KMS-11 (cell line): ENCODE results near the gene LDB2.
"Not testable (repeated sequence)": the region's sequence is repeated elsewhere in the genome, so short reads cannot be mapped to it uniquely, and the experiment has no call there.

Experiments
- H2AFZ ChIP-seq: fragments of 200-600 bp; sonication (generic); 2 replicates; pipeline ENCODE4 v1.6.1; 2016; ENCODE audit warnings: antibody characterized with exemption, mixed run types, low read depth
- H3K27ac ChIP-seq: fragments of 200-600 bp; sonication (generic); 2 replicates; pipeline ENCODE4 v1.6.1; 2016; ENCODE audit warnings: mild to moderate bottlenecking, mixed run types
- H3K27me3 ChIP-seq: fragments of 200-600 bp; sonication (generic); 2 replicates; pipeline ENCODE4 v1.6.1; 2017; ENCODE audit warnings: mild to moderate bottlenecking, low read depth, mixed run types, moderate library complexity; ENCODE audit not compliant: insufficient read depth
- H3K36me3 ChIP-seq: fragments of 200-600 bp; sonication (generic); 2 replicates; pipeline ENCODE4 v1.6.1; 2017; ENCODE audit warnings: mild to moderate bottlenecking, mixed run types; ENCODE audit not compliant: insufficient read depth
- H3K4me1 ChIP-seq: fragments of 200-600 bp; sonication (generic); 2 replicates; pipeline ENCODE4 v1.6.1; 2016; ENCODE audit warnings: mild to moderate bottlenecking, low read depth, mixed run types; ENCODE audit not compliant: poor library complexity, severe bottlenecking
- H3K4me2 ChIP-seq: fragments of 200-600 bp; sonication (generic); 2 replicates; pipeline ENCODE4 v1.7.0; 2016; ENCODE audit warnings: mild to moderate bottlenecking, mixed run types
- H3K4me3 ChIP-seq: fragments of 200-600 bp; sonication (generic); IDR thresholded peaks from 2 replicates; pipeline ENCODE4 v1.6.1; 2017; ENCODE audit warnings: low read depth, low read length, mixed read lengths; ENCODE audit not compliant: insufficient read depth
- H3K79me2 ChIP-seq: fragments of 200-600 bp; sonication (generic); 2 replicates; pipeline ENCODE4 v1.6.1; 2016; ENCODE audit warnings: low read depth, mixed run types; ENCODE audit not compliant: insufficient read depth
- H3K9ac ChIP-seq: fragments of 200-600 bp; sonication (generic); 2 replicates; pipeline ENCODE4 v1.6.1; 2016; ENCODE audit warnings: mild to moderate bottlenecking, mixed run types
- H4K20me1 ChIP-seq: fragments of 200-600 bp; sonication (generic); 2 replicates; pipeline ENCODE4 v1.6.1; 2016; ENCODE audit warnings: mild to moderate bottlenecking, mixed run types; ENCODE audit not compliant: insufficient read depth
- TF ChIP-seq, protein P1 (sequence below): fragments of 200-600 bp; sonication (generic); conservative IDR thresholded peaks from 2 replicates; pipeline ENCODE4 v1.6.1; 2017; ENCODE audit warnings: low read depth, mild to moderate bottlenecking, antibody characterized with exemption, low read length, moderate library complexity, mixed read lengths

LDB2 gene

DNA sequence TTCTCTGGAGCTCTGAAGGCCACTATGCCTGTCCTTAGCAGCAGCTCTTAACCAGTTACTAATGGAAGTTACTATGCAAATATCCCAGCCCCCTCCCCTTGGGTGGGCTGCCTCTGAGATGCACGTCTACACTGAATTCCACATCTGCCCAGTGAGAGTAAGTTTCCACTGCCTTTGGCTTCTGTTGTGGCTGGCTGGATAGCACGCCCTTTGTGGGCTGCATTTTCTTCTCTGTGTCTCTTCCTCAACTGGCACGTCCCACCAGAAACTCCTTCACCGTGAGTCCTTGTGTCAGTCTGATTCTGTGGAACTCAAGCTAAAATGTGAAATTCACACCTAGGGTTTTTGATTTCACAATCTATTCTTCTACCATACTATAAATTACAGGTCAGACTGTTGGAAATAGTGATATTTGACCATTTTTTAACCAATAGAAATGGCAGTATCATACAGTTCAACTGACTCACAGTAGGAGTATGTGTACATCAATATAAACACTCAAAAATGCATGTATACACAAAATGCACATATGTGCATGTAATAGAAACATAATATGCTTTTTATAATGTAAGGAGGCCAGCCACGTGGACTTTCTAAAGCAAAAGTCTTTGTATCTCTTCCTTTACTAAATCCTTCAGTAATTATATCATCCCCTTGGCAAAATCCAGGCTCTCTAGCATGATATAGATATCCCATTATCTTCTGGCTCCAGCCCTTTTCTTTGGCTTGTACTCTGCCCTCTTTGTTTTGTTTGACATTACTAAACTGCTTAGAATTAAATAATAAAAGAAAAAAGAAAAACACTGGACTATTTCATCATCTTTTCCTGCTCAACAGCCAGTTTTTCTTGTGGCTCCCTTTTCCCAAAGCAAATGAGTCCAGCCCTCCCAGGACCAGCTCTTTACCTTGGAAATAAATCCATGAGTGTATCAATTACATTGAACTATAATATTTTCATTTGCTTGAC is 33.2 kb upstream of the LDB2 start:
- H3K4me2 ChIP-seq = no peak overlapping the region
- no peaks in the 10 kb centered on the region for H4K20me1 ChIP-seq
- H3K27me3 ChIP-seq = no peaks in the 10 kb centered on the region
- TF ChIP-seq, protein P1, sequence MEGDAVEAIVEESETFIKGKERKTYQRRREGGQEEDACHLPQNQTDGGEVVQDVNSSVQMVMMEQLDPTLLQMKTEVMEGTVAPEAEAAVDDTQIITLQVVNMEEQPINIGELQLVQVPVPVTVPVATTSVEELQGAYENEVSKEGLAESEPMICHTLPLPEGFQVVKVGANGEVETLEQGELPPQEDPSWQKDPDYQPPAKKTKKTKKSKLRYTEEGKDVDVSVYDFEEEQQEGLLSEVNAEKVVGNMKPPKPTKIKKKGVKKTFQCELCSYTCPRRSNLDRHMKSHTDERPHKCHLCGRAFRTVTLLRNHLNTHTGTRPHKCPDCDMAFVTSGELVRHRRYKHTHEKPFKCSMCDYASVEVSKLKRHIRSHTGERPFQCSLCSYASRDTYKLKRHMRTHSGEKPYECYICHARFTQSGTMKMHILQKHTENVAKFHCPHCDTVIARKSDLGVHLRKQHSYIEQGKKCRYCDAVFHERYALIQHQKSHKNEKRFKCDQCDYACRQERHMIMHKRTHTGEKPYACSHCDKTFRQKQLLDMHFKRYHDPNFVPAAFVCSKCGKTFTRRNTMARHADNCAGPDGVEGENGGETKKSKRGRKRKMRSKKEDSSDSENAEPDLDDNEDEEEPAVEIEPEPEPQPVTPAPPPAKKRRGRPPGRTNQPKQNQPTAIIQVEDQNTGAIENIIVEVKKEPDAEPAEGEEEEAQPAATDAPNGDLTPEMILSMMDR = no peak
- no peaks in the 10 kb centered on the region for H3K4me1 ChIP-seq
- no peaks in the 10 kb centered on the region for H3K36me3 ChIP-seq
- H3K27ac ChIP-seq = no peak overlapping the region
- H3K79me2 ChIP-seq = no peaks in the 10 kb centered on the region
- H2AFZ ChIP-seq = no peak overlapping the region
- no peak overlapping the region for H3K4me3 ChIP-seq
- H3K9ac ChIP-seq = no peak overlapping the region

DNA sequence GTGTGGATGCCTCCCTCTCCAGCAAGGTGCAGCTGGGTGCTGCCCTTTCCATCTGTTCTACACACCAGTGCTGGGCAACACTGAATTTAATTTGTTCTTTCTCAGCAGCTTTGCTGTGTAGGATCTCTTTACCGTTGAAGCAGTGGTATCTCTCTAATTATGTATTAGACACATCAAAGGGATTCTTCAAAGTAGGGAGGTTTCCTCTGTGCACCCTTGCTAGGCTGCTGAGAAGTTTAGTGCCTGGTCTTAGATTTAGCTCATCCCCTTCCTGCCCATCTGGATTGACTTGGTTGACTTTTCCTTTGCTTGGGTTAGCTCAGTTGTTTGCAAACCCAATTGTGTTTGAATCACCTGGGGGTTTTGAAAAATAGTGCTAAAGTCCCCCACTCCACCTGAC is 27.8 kb upstream of the LDB2 start:
- Histone ChIP-seq H3K4me2 (no peak overlapping the region), H4K20me1 (no peaks in the 10 kb centered on the region), H3K9ac (no peak overlapping the region), H2AFZ (no peak overlapping the region), H3K27me3 (no peaks in the 10 kb centered on the region), H3K4me1 (no peaks in the 10 kb centered on the region), H3K4me3 (no peak overlapping the region), H3K27ac (no peak overlapping the region), H3K36me3 (no peaks in the 10 kb centered on the region), H3K79me2 (no peaks in the 10 kb centered on the region)
- TF ChIP-seq, protein P1 = no peak

DNA sequence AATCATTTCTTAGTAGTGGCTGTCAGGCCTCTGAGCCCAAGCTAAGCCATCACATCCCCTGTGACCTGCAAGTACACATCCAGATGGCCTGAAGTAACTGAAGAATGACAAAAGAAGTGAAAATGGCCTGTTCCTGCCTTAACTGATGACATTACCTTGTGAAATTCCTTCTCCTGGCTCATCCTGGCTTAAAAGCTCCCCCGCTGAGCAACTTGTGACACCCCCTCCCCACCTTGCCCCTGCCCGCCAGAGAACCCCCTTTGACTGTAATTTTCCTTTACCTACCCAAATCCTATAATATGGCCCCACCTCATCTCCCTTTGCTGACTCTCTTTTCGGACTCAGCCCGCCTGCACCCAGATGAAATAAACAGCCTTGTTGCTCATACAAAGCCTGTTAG is 20.3 kb upstream of the LDB2 start:
- not testable (repeated sequence) for H3K4me2 ChIP-seq, H3K4me1 ChIP-seq, H2AFZ ChIP-seq, H3K79me2 ChIP-seq, H3K9ac ChIP-seq, H3K27me3 ChIP-seq, H3K4me3 ChIP-seq, H3K36me3 ChIP-seq, H4K20me1 ChIP-seq, H3K27ac ChIP-seq

DNA sequence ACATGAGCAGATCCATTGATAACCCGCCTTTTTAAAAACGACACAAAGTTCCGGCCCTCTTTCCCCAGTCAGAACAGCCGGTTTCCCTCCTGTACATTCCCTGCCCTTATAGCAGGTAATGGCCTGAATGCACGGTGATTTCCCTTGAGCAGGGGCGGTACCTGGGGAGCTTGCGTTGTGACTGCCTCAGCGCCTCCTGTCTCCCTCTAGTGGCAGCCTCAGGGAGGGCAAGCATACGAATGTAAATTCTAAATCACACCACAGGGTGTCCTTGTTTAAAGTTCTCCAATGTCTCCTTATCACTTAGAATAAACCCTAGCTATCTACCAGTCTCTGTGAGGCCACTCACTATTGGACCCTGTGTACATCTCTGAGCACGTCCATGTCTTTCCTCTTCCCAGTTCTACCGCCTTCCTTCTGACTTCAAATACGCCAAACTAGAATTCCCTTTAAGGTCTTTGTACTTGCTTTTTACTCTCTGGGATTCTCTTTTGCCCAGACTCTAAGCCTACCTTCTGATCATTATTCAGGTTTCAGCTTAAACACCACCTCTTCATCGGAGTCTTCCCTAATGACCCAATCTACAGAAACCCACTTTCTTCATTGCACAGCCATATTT is 18.4 kb upstream of the LDB2 start:
- no peaks in the 10 kb centered on the region for H3K27me3 ChIP-seq
- H3K9ac ChIP-seq = no peak overlapping the region
- no peak overlapping the region for H3K27ac ChIP-seq
- no peak overlapping the region for H3K4me2 ChIP-seq
- H3K4me3 ChIP-seq = no peak overlapping the region
- no peaks in the 10 kb centered on the region for H3K4me1 ChIP-seq
- TF ChIP-seq, protein P1 = peak; percentile 82
- no peaks in the 10 kb centered on the region for H3K36me3 ChIP-seq
- no peaks in the 10 kb centered on the region for H3K79me2 ChIP-seq
- no peak overlapping the region for H2AFZ ChIP-seq
- no peaks in the 10 kb centered on the region for H4K20me1 ChIP-seq

DNA sequence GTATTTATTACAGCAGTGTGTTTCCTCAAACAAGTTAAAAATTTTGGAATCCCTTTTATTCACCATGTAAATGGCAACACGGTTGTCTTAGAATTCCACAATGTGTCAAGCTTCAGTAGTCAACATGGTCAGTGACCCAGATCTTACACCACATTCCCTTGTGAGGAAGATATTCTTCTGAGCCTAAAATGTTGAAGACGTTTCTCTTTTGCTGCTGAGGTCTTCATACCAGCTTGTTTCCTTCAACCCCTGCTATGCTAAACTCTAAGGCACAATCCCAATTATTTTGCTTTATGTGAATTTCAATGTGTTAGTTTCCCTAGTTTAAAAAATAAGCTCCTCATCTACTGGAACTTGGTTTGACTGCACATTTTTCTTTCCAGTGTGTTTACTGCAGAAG is 17.6 kb upstream of the LDB2 start:
- TF ChIP-seq, protein P1 = no peak
- Histone ChIP-seq H3K27me3 (no peaks in the 10 kb centered on the region), H3K36me3 (no peaks in the 10 kb centered on the region), H3K79me2 (no peaks in the 10 kb centered on the region), H3K4me2 (no peak overlapping the region), H3K4me1 (no peaks in the 10 kb centered on the region), H4K20me1 (no peaks in the 10 kb centered on the region), H2AFZ (no peak overlapping the region), H3K27ac (no peak overlapping the region), H3K9ac (no peak overlapping the region), H3K4me3 (no peak overlapping the region)
